Myometrial cell (primary cell): ENCODE results near the gene RAB36. TPM values are rescaled to one million over a fixed set of nuclear protein-coding genes. Genes with fewer than 3 reads are reported as not detected.

ENCODE experiments used
- total RNA-seq: library from RNA; depleted of rRNA; stranded (reverse); fragments of >200 nt; gene quantifications from 2 replicates; pipeline ENCODE4 v1.2.3, GENCODE V29; 2015

RAB36 gene
- total RNA-seq, result 6.9 and 8.9 TPM in 2 replicates

GRCh38 chr22:23144932-23145877 is at the start of gene RAB36:
TSS of gene RAB36 (plus strand) at chr22:23145477. CDS start at chr22:23146617, 1,140 bp downstream.

GRCh38 chr22:23180301-23180892 is 35.1 kb downstream of the RAB36 start, which contains the start of gene BCR:
TSS of gene BCR (plus strand) at chr22:23180509. CDS start at chr22:23180961, 452 bp downstream.

Other genes with a start within 250 kb of the RAB36 start
- 0.58 and 0.71 TPM in 2 replicates for gene GNAZ, start 75.0 kb upstream of the RAB36 start, total RNA-seq
- gene RSPH14, start 3.5 kb upstream of the RAB36 start, total RNA-seq, result 0.58 and 1.8 TPM in 2 replicates
- gene BCR, start 35.0 kb downstream of the RAB36 start, total RNA-seq, result 22.2 and 28.9 TPM in 2 replicates